Measurements from ENCODE around the gene UPP2. TPM values are rescaled to one million over a fixed set of nuclear protein-coding genes. Genes with fewer than 3 reads are reported as not detected.

The UPP2 gene
- total RNA-seq, 1 experiment from 2014 or later = not detected

DNA sequence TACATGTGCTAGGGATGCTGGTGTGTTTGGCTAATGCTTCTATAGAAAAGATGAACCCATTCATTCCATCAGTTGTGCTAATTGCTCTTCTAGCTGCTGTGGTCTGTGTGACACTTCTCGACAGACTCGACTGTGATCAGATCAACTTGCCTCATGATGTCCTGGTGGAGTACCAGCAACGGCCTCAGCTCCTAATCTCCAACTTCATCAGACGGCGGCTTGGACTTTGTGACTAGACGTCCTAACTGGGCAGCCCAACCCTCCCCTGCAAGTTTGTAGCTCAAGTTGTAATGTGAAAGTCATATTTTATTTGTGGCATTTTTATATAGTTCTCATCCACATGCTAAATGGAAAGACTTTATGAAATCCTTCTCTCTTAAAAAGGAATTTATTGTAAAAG, 33.0 kb downstream of the UPP2 start:
- no peaks in the 10 kb centered on the region for H3K9me3 Mint-ChIP-seq
- no peak for ATAC-seq
- no peak overlapping the region for H3K27ac Mint-ChIP-seq
- H3K4me1 Mint-ChIP-seq = peaks cover 9% of the 10 kb centered on the region
- H3K4me3 Mint-ChIP-seq = no peak overlapping the region
- CTCF ChIA-PET = no interaction called here
- POLR2A ChIA-PET = no interaction called here
- no peak for DNase-seq (ENCODE audit: low spot score)
- no peaks in the 10 kb centered on the region for H3K27me3 Mint-ChIP-seq (ENCODE audit: low read depth)
- TF ChIP-seq TP53 (CRISPR knock-in tag; IDR thresholded peaks at IDR 0.05) (no peak), ZNF416 (CRISPR knock-in tag; IDR thresholded peaks at IDR 0.05) (no peak), CREB1 (CRISPR knock-in tag; IDR thresholded peaks at IDR 0.05) (no peak), ATF1 (CRISPR knock-in tag; IDR thresholded peaks at IDR 0.05) (no peak), RELA (CRISPR knock-in tag; IDR thresholded peaks at IDR 0.05; ENCODE audit: borderline replicate concordance) (no peak), ETV6 (CRISPR knock-in tag; IDR thresholded peaks at IDR 0.05) (no peak)
- TF ChIP-seq, protein P1, sequence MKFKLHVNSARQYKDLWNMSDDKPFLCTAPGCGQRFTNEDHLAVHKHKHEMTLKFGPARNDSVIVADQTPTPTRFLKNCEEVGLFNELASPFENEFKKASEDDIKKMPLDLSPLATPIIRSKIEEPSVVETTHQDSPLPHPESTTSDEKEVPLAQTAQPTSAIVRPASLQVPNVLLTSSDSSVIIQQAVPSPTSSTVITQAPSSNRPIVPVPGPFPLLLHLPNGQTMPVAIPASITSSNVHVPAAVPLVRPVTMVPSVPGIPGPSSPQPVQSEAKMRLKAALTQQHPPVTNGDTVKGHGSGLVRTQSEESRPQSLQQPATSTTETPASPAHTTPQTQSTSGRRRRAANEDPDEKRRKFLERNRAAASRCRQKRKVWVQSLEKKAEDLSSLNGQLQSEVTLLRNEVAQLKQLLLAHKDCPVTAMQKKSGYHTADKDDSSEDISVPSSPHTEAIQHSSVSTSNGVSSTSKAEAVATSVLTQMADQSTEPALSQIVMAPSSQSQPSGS (CRISPR knock-in tag; IDR thresholded peaks at IDR 0.05; ENCODE audit: borderline replicate concordance, low read depth) = no peak
- H3K36me3 Mint-ChIP-seq = no peaks in the 10 kb centered on the region

GRCh38 chr2:158135096-158135495, 33.4 kb downstream of the UPP2 start:
- peaks cover 12% of the 10 kb centered on the region for H3K4me1 Mint-ChIP-seq
- no peaks in the 10 kb centered on the region for H3K36me3 Mint-ChIP-seq

GRCh38 chr2:158138255-158138654, 36.6 kb downstream of the UPP2 start:
- no peaks in the 10 kb centered on the region for H3K36me3 Mint-ChIP-seq
- H3K27ac Mint-ChIP-seq = no peak overlapping the region
- ChIA-PET CTCF (interaction anchor here (0.8 kb wide), 1 partner anchor 512 kb away, joined by 3 read pairs; no protein-coding TSS in a partner anchor), POLR2A (no interaction called here)
- no peak overlapping the region for H3K4me3 Mint-ChIP-seq
- ATAC-seq (no peak), DNase-seq (ENCODE audit: low spot score) (no peak)
- H3K9me3 Mint-ChIP-seq = no peaks in the 10 kb centered on the region
- peaks cover 4% of the 10 kb centered on the region for H3K4me1 Mint-ChIP-seq
- TF ChIP-seq NFYB (CRISPR knock-in tag; conservative IDR thresholded peaks at IDR 0.05; ENCODE audit: low read depth) (no peak), FOXJ3 (CRISPR knock-in tag; IDR thresholded peaks at IDR 0.05; ENCODE audit: borderline replicate concordance) (no peak), TCF7 (CRISPR knock-in tag; IDR thresholded peaks at IDR 0.05; ENCODE audit: low read depth) (no peak), MYBL2 (CRISPR knock-in tag; IDR thresholded peaks at IDR 0.05) (no peak), ETV6 (CRISPR knock-in tag; IDR thresholded peaks at IDR 0.05) (no peak)
- no peaks in the 10 kb centered on the region for H3K27me3 Mint-ChIP-seq (ENCODE audit: low read depth)

More at GRCh38 chr2:158135096-158135495, 33.4 kb downstream of the UPP2 start:
- ChIA-PET POLR2A (no interaction called here), CTCF (no interaction called here)
- Mint-ChIP-seq H3K9me3 (no peaks in the 10 kb centered on the region), H3K27ac (no peak overlapping the region), H3K27me3 (ENCODE audit: low read depth) (no peaks in the 10 kb centered on the region), H3K4me3 (no peak overlapping the region)
- DNase-seq (ENCODE audit: low spot score) = no peak
- TF ChIP-seq SMAD3 (CRISPR knock-in tag; IDR thresholded peaks at IDR 0.05; ENCODE audit: borderline replicate concordance) (no peak), FOXK1 (CRISPR knock-in tag; IDR thresholded peaks at IDR 0.05) (no peak), ZNF121 (CRISPR knock-in tag; IDR thresholded peaks at IDR 0.05) (no peak)
- ATAC-seq = no peak

DNA sequence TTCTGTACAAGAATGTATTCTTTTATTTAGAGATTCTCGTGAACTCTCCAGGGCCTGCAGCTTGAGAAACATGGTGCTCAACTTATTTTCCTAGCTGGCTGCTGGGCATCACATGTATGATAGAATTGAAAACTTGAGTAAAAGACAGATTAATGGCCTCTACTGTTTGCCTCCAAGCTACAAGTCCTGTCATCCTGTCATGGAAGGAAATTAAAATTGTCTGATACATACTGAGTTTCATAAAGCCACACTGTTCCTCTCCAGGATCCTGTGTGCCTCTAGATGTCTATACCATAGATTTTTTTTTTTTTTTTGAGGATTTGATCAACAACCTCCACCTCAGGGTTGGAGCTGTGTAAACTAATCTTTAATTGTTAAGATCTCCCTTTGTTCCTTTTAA, 38.5 kb downstream of the UPP2 start:
- Mint-ChIP-seq H3K4me1 (peaks cover 15% of the 10 kb centered on the region), H3K27me3 (ENCODE audit: low read depth) (no peaks in the 10 kb centered on the region), H3K4me3 (no peak overlapping the region), H3K9me3 (peaks cover 2% of the 10 kb centered on the region; the same call in 1 of the 2 replicates), H3K36me3 (no peaks in the 10 kb centered on the region), H3K27ac (no peak overlapping the region)
- no peak for DNase-seq (ENCODE audit: low spot score)
- ATAC-seq = no peak
- ChIA-PET POLR2A (no interaction called here), CTCF (interaction anchor here (0.7 kb wide), 1 partner anchor 614 kb away, joined by 3 read pairs; no protein-coding TSS in a partner anchor)
- TF ChIP-seq PRDM15 (CRISPR knock-in tag; IDR thresholded peaks at IDR 0.05) = no peak
- TF ChIP-seq TP53 (CRISPR knock-in tag; IDR thresholded peaks at IDR 0.05) = no peak
- TF ChIP-seq NR1H2 (CRISPR knock-in tag; IDR thresholded peaks at IDR 0.05) = no peak
- no peak for TF ChIP-seq GRHL2 (CRISPR knock-in tag; IDR thresholded peaks at IDR 0.05; ENCODE audit: insufficient replicate concordance, severe bottlenecking)
- TF ChIP-seq E2F5 (CRISPR knock-in tag; IDR thresholded peaks at IDR 0.05) = no peak
- no peak for TF ChIP-seq SOX15 (CRISPR knock-in tag; IDR thresholded peaks at IDR 0.05)
- TF ChIP-seq ZNF121 (CRISPR knock-in tag; IDR thresholded peaks at IDR 0.05) = no peak
- no peak for TF ChIP-seq ELF4 (CRISPR knock-in tag; IDR thresholded peaks at IDR 0.05; ENCODE audit: low read depth)
- TF ChIP-seq, protein P2, sequence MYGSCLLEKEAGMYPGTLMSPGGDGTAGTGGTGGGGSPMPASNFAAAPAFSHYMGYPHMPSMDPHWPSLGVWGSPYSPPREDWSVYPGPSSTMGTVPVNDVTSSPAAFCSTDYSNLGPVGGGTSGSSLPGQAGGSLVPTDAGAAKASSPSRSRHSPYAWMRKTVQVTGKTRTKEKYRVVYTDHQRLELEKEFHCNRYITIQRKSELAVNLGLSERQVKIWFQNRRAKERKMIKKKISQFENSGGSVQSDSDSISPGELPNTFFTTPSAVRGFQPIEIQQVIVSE (CRISPR knock-in tag; IDR thresholded peaks at IDR 0.05; ENCODE audit: borderline replicate concordance) = no peak
- no peak for TF ChIP-seq SP1 (CRISPR knock-in tag; conservative IDR thresholded peaks at IDR 0.05)

Measured in WTC11 (cell line).